ENCODE results near the gene SRPK2.

Gene SRPK2

DNA sequence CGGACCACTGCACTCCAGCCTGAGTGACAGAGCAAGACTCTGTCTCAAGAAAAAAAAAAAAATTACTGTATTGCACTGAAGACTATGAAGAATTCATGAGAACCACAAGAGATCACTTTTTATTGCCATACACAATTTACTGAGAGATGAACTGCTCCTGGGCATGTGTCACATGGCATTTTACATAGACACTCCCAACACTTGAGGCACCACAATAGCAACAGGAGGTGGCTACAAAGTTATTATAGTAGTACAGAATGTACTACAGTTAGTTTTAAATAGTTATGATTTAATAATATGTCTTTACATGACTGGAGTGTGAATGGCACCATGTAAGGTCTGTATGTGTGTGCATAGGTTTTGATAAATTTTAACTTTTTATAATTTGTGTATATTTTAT, 304.1 kb downstream of the SRPK2 start:
- Histone ChIP-seq H3K27ac (ENCODE audit: extremely low read depth, low read depth, low read length) (no peak overlapping the region), H3K36me3 (ENCODE audit: control insufficient read depth in 2 of 2, insufficient read depth in 1 of 2, low read length in 2 of 2) (peaks cover 47 to 51% of the 10 kb centered on the region in 2 experiments), H3K4me1 (ENCODE audit: control insufficient read depth, insufficient read depth, low read length) (no peaks in the 10 kb centered on the region), H3K4me3 (ENCODE audit: low read depth, low read length) (no peak overlapping the region), H3K9me3 (ENCODE audit: control insufficient read depth, insufficient read depth, low read depth, low read length) (no peaks in the 10 kb centered on the region)
- ChIA-PET POLR2A (no interaction called here), CTCF (no interaction called here)
- TF ChIP-seq ZFP41 (tag by site-specific recombination; IDR thresholded peaks at IDR 0.05; ENCODE audit: borderline replicate concordance) (no peak), GLI4 (tag by site-specific recombination; IDR thresholded peaks at IDR 0.05) (no peak), WT1 (tag by site-specific recombination; IDR thresholded peaks at IDR 0.05) (peak; percentile 45), SCRT2 (tag by site-specific recombination; IDR thresholded peaks at IDR 0.05) (0 out of 2 replicates have a peak, but pooled peaks have one; percentile 27)

- Histone ChIP-seq H3K36me3 (ENCODE audit: control insufficient read depth in 2 of 2, insufficient read depth in 1 of 2, low read length in 2 of 2) (peaks cover 67 to 85% of the 10 kb centered on the region in 2 experiments), H3K4me1 (ENCODE audit: control insufficient read depth, insufficient read depth, low read length) (no peaks in the 10 kb centered on the region), H3K27ac (ENCODE audit: extremely low read depth, low read depth, low read length) (no peak overlapping the region), H3K9me3 (ENCODE audit: control insufficient read depth, insufficient read depth, low read depth, low read length) (no peaks in the 10 kb centered on the region), H3K4me3 (ENCODE audit: low read depth, low read length) (no peak overlapping the region)
- CTCF ChIA-PET: interaction anchor here (0.6 kb wide), 1 partner anchor 919 kb away, joined by 3 read pairs; no protein-coding TSS in a partner anchor
- TF ChIP-seq ZNF768 (tag by site-specific recombination; IDR thresholded peaks at IDR 0.05): no peak
- no peak for TF ChIP-seq REST (tag by site-specific recombination; IDR thresholded peaks at IDR 0.05)
- no peak for TF ChIP-seq ZNF747 (tag by site-specific recombination; IDR thresholded peaks at IDR 0.05)
- TF ChIP-seq ZFP69B (tag by site-specific recombination; IDR thresholded peaks at IDR 0.05): no peak
- no peak for TF ChIP-seq ZNF184 (tag by site-specific recombination; IDR thresholded peaks at IDR 0.05)
- no peak for TF ChIP-seq ZNF214 (tag by site-specific recombination; IDR thresholded peaks at IDR 0.05; ENCODE audit: borderline replicate concordance)
- TF ChIP-seq AEBP2 (tag by site-specific recombination; IDR thresholded peaks at IDR 0.05; ENCODE audit: borderline replicate concordance): no peak
- TF ChIP-seq, protein P1, sequence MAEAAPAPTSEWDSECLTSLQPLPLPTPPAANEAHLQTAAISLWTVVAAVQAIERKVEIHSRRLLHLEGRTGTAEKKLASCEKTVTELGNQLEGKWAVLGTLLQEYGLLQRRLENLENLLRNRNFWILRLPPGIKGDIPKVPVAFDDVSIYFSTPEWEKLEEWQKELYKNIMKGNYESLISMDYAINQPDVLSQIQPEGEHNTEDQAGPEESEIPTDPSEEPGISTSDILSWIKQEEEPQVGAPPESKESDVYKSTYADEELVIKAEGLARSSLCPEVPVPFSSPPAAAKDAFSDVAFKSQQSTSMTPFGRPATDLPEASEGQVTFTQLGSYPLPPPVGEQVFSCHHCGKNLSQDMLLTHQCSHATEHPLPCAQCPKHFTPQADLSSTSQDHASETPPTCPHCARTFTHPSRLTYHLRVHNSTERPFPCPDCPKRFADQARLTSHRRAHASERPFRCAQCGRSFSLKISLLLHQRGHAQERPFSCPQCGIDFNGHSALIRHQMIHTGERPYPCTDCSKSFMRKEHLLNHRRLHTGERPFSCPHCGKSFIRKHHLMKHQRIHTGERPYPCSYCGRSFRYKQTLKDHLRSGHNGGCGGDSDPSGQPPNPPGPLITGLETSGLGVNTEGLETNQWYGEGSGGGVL (tag by site-specific recombination; IDR thresholded peaks at IDR 0.05): no peak
- TF ChIP-seq ZFP3 (tag by site-specific recombination; IDR thresholded peaks at IDR 0.05; ENCODE audit: low read depth): no peak
- TF ChIP-seq ZNF624 (tag by site-specific recombination; IDR thresholded peaks at IDR 0.05): no peak
- no peak for TF ChIP-seq ZNF292 (tag by site-specific recombination; IDR thresholded peaks at IDR 0.05; ENCODE audit: borderline replicate concordance, low read depth)
- TF ChIP-seq TCF7L2 (IDR thresholded peaks at IDR 0.05; ENCODE audit: borderline replicate concordance, low read depth, low read length): no peak
- TF ChIP-seq ELK4 (IDR thresholded peaks at IDR 0.05; ENCODE audit: borderline replicate concordance, low read depth, low read length): no peak
- TF ChIP-seq ZNF596 (tag by site-specific recombination; IDR thresholded peaks at IDR 0.05): no peak
- TF ChIP-seq GLIS1 (tag by site-specific recombination; IDR thresholded peaks at IDR 0.05): no peak
- no peak for TF ChIP-seq ZNF404 (tag by site-specific recombination; IDR thresholded peaks at IDR 0.05)
- TF ChIP-seq ZNF48 (tag by site-specific recombination; IDR thresholded peaks at IDR 0.05): no peak
- POLR2A ChIA-PET: no interaction called here
These were observed 309.4 kb downstream of the SRPK2 start for GRCh38 chr7:105079348-105079747.

Measured in HEK293 (cell line).